ENCODE results near the gene LPAR1. TPM values are rescaled to one million over a fixed set of nuclear protein-coding genes. Genes with fewer than 3 reads are reported as not detected.

The LPAR1 gene
- total RNA-seq, 2 donors from 2014 or later, result 16.5 to 20.2 TPM

- H3K9me3 ChIP-seq, result no peaks in the 10 kb centered on the region
- no peak overlapping the region for H3K4me3 ChIP-seq
- no peaks in the 10 kb centered on the region for H3K36me3 ChIP-seq
- no peaks in the 10 kb centered on the region for H3K4me1 ChIP-seq
- no peak overlapping the region for H3K27ac ChIP-seq
- intact Hi-C loops (cut with DNase I), result no loop called here
- no peak overlapping the region for H3K9ac ChIP-seq (ENCODE audit: low read depth in 2 of 2, low read length in 2 of 2)
- DNase-seq, result no peak
- no peak for TF ChIP-seq CTCF (IDR thresholded peaks at IDR 0.05)
- H3K27me3 ChIP-seq, result no peaks in the 10 kb centered on the region
Measured at GRCh38 chr9:110922145-110922544, 116.1 kb downstream of the LPAR1 start.

- Histone ChIP-seq H3K4me1 (no peaks in the 10 kb centered on the region), H3K9me3 (no peaks in the 10 kb centered on the region), H3K9ac (ENCODE audit: low read depth in 2 of 2, low read length in 2 of 2) (no peak overlapping the region), H3K36me3 (no peaks in the 10 kb centered on the region), H3K27ac (no peak overlapping the region), H3K27me3 (no peaks in the 10 kb centered on the region), H3K4me3 (no peak overlapping the region)
- no peak for TF ChIP-seq CTCF (IDR thresholded peaks at IDR 0.05)
- intact Hi-C loops (cut with DNase I), result no loop called here
- DNase-seq, result no peak
Measured at GRCh38 chr9:110921705-110922104, 116.6 kb downstream of the LPAR1 start.

- TF ChIP-seq CTCF (IDR thresholded peaks at IDR 0.05), result no peak
- H3K36me3 ChIP-seq, result no peaks in the 10 kb centered on the region
- no peaks in the 10 kb centered on the region for H3K4me1 ChIP-seq
- no peak overlapping the region for H3K9ac ChIP-seq (ENCODE audit: low read depth in 2 of 2, low read length in 2 of 2)
- H3K9me3 ChIP-seq, result no peaks in the 10 kb centered on the region
- no peaks in the 10 kb centered on the region for H3K27me3 ChIP-seq
- no peak overlapping the region for H3K4me3 ChIP-seq
- intact Hi-C loops (cut with DNase I), result no loop called here
- no peak overlapping the region for H3K27ac ChIP-seq
- no peak for DNase-seq
Measured at GRCh38 chr9:110919609-110920008, 118.7 kb downstream of the LPAR1 start.

- no peak overlapping the region for H3K9ac ChIP-seq (ENCODE audit: low read depth in 2 of 2, low read length in 2 of 2)
- DNase-seq, result no peak
- intact Hi-C loops (cut with DNase I), result no loop called here
- no peak overlapping the region for H3K27ac ChIP-seq
- TF ChIP-seq CTCF (IDR thresholded peaks at IDR 0.05), result no peak
- H3K36me3 ChIP-seq, result no peaks in the 10 kb centered on the region
- no peaks in the 10 kb centered on the region for H3K27me3 ChIP-seq
- H3K9me3 ChIP-seq, result no peaks in the 10 kb centered on the region
- no peak overlapping the region for H3K4me3 ChIP-seq
- no peaks in the 10 kb centered on the region for H3K4me1 ChIP-seq
Measured at GRCh38 chr9:110919050-110919435, 119.2 kb downstream of the LPAR1 start.

- no peaks in the 10 kb centered on the region for H3K4me1 ChIP-seq
- H3K9ac ChIP-seq (ENCODE audit: low read depth in 2 of 2, low read length in 2 of 2), result no peak overlapping the region
- intact Hi-C loops (cut with DNase I), result no loop called here
- no peak overlapping the region for H3K4me3 ChIP-seq
- H3K27me3 ChIP-seq, result no peaks in the 10 kb centered on the region
- no peaks in the 10 kb centered on the region for H3K9me3 ChIP-seq
- no peak overlapping the region for H3K27ac ChIP-seq
- H3K36me3 ChIP-seq, result no peaks in the 10 kb centered on the region
- no peak for DNase-seq
- TF ChIP-seq CTCF (IDR thresholded peaks at IDR 0.05), result no peak
Measured at GRCh38 chr9:110918316-110919049, 119.8 kb downstream of the LPAR1 start.

All from colonic mucosa (tissue), 4 donors.